ENCODE results near the gene ROR1.

DNA sequence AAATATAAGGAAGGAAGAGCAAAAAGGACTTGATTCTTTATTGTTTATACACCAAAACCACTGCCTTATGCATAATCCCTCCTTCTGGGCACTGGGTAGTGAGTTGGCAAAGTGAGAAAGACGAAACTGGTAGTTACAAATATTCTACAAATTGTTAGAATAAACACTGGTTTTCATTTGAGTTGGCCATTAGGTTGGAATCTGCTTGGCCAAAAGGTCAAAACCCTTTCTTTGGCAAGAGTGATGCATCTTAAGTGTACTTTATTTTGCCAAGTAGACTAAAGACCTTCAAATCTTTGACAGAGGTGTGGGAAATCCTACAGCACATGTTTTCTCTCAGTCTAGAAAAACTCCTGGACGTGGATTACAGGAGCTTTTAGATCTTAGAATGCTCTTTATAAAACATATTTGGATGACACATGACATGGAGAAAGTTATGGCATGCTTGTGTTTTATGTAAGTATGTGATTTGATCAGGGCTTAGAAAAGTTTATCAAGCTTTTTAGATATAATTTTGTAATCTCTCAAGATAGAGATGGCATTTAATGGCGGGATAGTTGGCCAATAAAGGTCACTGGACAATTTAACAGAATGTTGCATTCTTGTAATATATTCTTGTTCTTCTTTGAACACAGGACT is 120.9 kb downstream of the ROR1 start:
- TF ChIP-seq, protein P1, sequence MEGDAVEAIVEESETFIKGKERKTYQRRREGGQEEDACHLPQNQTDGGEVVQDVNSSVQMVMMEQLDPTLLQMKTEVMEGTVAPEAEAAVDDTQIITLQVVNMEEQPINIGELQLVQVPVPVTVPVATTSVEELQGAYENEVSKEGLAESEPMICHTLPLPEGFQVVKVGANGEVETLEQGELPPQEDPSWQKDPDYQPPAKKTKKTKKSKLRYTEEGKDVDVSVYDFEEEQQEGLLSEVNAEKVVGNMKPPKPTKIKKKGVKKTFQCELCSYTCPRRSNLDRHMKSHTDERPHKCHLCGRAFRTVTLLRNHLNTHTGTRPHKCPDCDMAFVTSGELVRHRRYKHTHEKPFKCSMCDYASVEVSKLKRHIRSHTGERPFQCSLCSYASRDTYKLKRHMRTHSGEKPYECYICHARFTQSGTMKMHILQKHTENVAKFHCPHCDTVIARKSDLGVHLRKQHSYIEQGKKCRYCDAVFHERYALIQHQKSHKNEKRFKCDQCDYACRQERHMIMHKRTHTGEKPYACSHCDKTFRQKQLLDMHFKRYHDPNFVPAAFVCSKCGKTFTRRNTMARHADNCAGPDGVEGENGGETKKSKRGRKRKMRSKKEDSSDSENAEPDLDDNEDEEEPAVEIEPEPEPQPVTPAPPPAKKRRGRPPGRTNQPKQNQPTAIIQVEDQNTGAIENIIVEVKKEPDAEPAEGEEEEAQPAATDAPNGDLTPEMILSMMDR (IDR thresholded peaks at IDR 0.05), result no peak
- TF ChIP-seq EP300 (IDR thresholded peaks at IDR 0.05) (no peak), POLR2A (IDR thresholded peaks at IDR 0.05) (no peak)
